IPS-20b (cell line): ENCODE measurements around the gene RIMS1.

Experiments
- H3K27ac ChIP-seq: one replicate; pipeline ENCODE4 v1.5.1; 2013; ENCODE audit warnings: low read length
- H3K27me3 ChIP-seq: 2 replicates; pipeline ENCODE4 v1.6.1; 2013; ENCODE audit warnings: mild to moderate bottlenecking, low read length, inconsistent platforms; ENCODE audit not compliant: insufficient read depth
- H3K36me3 ChIP-seq: 2 replicates; pipeline ENCODE4 v1.6.1; 2013; ENCODE audit warnings: low read depth, mild to moderate bottlenecking, inconsistent platforms, low read length, moderate library complexity; ENCODE audit not compliant: insufficient read depth
- H3K4me1 ChIP-seq: 2 replicates; pipeline ENCODE4 v1.6.1; 2013; ENCODE audit warnings: mild to moderate bottlenecking, control low read depth, inconsistent platforms, low read length, moderate library complexity; ENCODE audit not compliant: insufficient read depth
- H3K4me3 ChIP-seq: 2 replicates; pipeline ENCODE4 v1.5.1; 2013; ENCODE audit warnings: mild to moderate bottlenecking, low read length, inconsistent platforms
- H3K9ac ChIP-seq: 2 replicates; pipeline ENCODE4 v1.6.1; 2013; ENCODE audit warnings: low read depth, mild to moderate bottlenecking, inconsistent platforms, low read length, moderate library complexity
- H3K9me3 ChIP-seq: 2 replicates; pipeline ENCODE4 v1.6.1; 2013; ENCODE audit warnings: mild to moderate bottlenecking, low read depth, low read length, inconsistent platforms; ENCODE audit not compliant: insufficient read depth

RIMS1 gene

GRCh38 chr6:72367439-72367838, 481.1 kb downstream of the RIMS1 start:
- Histone ChIP-seq H3K9me3 (no peaks in the 10 kb centered on the region), H3K27ac (no peak overlapping the region), H3K27me3 (no peaks in the 10 kb centered on the region), H3K4me1 (no peaks in the 10 kb centered on the region), H3K36me3 (no peaks in the 10 kb centered on the region), H3K4me3 (no peak overlapping the region), H3K9ac (no peak overlapping the region)

- no peaks in the 10 kb centered on the region for H3K4me1 ChIP-seq
- H3K36me3 ChIP-seq, result no peaks in the 10 kb centered on the region
- no peaks in the 10 kb centered on the region for H3K9me3 ChIP-seq
- no peaks in the 10 kb centered on the region for H3K27me3 ChIP-seq
- no peak overlapping the region for H3K9ac ChIP-seq
- H3K4me3 ChIP-seq, result no peak overlapping the region
- H3K27ac ChIP-seq, result no peak overlapping the region
Measured at GRCh38 chr6:72371473-72371872, 485.1 kb downstream of the RIMS1 start.

DNA sequence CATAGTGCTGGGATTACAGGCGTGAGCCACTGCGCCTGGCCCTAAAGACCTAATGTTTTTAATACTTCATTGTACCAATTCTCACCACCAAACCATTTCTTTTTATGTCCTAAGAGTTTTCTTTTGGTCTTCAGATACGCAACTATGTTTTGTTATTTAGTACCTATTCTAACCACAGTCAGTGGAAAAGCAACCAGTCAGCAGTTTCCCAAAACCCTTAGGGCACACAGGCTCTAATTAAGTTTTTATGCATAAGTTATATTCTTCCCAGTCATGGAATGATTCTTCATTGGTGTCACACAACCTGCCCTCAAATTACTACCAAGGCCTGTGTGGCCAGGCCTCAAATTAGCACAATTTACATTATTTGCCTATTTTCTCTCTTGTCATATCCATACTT, 487.8 kb downstream of the RIMS1 start:
- H3K9ac ChIP-seq, result no peak overlapping the region
- no peak overlapping the region for H3K4me3 ChIP-seq
- H3K9me3 ChIP-seq, result no peaks in the 10 kb centered on the region
- no peaks in the 10 kb centered on the region for H3K36me3 ChIP-seq
- H3K27me3 ChIP-seq, result no peaks in the 10 kb centered on the region
- no peaks in the 10 kb centered on the region for H3K4me1 ChIP-seq
- H3K27ac ChIP-seq, result no peak overlapping the region

DNA sequence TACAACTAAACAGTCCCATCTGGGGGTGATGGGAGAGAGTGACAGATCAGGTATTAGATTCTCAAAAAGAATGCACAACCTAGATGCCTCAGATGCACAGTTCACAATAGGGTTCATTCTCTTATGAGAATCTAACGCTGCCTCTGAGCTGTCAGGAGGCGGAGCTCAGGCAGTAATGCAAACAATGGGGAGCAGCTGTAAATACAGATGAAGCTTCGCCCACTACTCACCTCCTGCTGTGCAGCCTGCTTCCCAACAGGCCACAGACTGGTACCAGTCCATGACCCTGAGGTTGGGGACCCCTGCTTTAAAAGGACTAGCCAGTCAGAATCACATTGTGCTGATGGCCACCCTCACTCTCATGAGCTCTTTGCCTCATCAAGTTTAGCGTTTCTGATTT, 488.5 kb downstream of the RIMS1 start:
- no peaks in the 10 kb centered on the region for H3K27me3 ChIP-seq
- H3K36me3 ChIP-seq, result no peaks in the 10 kb centered on the region
- no peaks in the 10 kb centered on the region for H3K4me1 ChIP-seq
- H3K27ac ChIP-seq, result no peak overlapping the region
- H3K9ac ChIP-seq, result no peak overlapping the region
- no peaks in the 10 kb centered on the region for H3K9me3 ChIP-seq
- H3K4me3 ChIP-seq, result no peak overlapping the region

DNA sequence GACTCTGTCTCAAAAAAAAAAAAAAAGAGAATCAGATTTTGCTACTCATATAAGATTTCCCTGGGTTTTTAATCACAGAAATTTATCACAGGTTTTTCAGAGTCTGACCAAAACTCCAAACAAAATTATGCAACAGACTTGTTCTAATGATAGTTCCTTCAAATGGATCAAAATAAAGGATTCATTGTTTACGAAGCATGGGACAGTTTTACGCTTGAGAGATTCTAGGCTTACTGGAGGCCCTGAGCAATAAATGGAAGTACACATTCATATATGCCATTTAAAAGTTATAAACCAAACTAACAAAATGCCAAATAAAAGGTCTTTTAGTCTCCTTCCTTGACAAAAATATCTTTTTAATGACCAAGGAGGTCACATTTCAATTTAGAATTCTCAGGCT, 490.4 kb downstream of the RIMS1 start:
- Histone ChIP-seq H3K4me1 (no peaks in the 10 kb centered on the region), H3K27me3 (no peaks in the 10 kb centered on the region), H3K4me3 (no peak overlapping the region), H3K9ac (no peak overlapping the region), H3K9me3 (no peaks in the 10 kb centered on the region), H3K36me3 (no peaks in the 10 kb centered on the region), H3K27ac (no peak overlapping the region)

- H3K27me3 ChIP-seq, result no peaks in the 10 kb centered on the region
- no peak overlapping the region for H3K4me3 ChIP-seq
- H3K36me3 ChIP-seq, result no peaks in the 10 kb centered on the region
- no peaks in the 10 kb centered on the region for H3K9me3 ChIP-seq
- peaks cover 5% of the 10 kb centered on the region; the same call in 1 of the 2 replicates for H3K4me1 ChIP-seq
- H3K27ac ChIP-seq, result no peak overlapping the region
- no peak overlapping the region for H3K9ac ChIP-seq
Measured at GRCh38 chr6:72381076-72381475, 494.7 kb downstream of the RIMS1 start.

DNA sequence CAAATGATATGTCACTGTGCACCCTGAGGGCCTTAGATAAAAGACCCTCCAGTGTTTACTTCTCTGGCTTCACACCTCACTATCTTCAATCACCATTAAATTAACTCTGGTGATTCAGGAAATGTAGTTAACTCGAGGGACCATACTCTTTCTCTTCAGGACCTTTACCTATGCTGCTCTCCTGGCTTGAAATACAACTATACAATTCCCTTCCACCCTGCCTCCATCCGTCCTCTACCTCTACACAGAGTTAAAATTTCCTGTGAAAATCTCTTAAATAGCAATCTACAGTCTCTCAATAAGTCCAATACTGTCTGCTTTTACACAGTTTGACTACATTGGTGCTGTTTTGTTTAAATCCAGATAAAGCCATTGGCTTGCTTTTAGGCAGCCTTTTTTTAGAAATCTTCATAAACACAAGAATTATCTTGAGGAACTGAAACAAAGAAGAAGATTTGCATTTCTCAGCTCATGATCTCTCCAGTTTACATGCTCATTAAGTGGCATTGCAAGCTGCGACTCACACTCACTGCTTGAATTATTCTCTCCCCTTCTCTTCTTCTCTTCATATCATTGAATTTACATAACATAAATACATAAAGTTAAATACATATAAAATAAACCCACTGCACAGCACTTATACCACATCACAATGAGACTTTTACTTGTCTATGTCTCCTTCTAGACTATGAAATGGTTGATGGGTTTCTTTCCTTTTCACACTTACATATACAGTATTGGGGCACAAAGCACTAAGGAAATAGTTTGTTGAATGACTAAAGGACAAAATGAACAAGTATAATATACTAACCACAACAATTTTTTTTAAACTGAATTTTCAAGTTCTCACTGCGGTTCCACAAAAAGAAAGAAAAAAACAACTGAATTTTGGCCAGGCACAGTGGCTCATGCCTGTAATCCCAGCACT, 496.5 kb downstream of the RIMS1 start:
- Histone ChIP-seq H3K9ac (no peak overlapping the region; the same call in 1 of the 2 replicates), H3K4me3 (no peak overlapping the region), H3K9me3 (no peaks in the 10 kb centered on the region), H3K36me3 (no peaks in the 10 kb centered on the region), H3K4me1 (peaks cover 5% of the 10 kb centered on the region; the same call in 1 of the 2 replicates), H3K27me3 (no peaks in the 10 kb centered on the region), H3K27ac (no peak overlapping the region)

- H3K27me3 ChIP-seq, result no peaks in the 10 kb centered on the region
- peaks cover 5% of the 10 kb centered on the region; the same call in 1 of the 2 replicates for H3K4me1 ChIP-seq
- H3K9ac ChIP-seq, result no peak overlapping the region
- no peak overlapping the region for H3K4me3 ChIP-seq
- H3K27ac ChIP-seq, result no peak overlapping the region
- H3K9me3 ChIP-seq, result no peaks in the 10 kb centered on the region
- no peaks in the 10 kb centered on the region for H3K36me3 ChIP-seq
Measured at GRCh38 chr6:72386324-72386723, 500.0 kb downstream of the RIMS1 start.

GRCh38 chr6:72389698-72390097, 503.3 kb downstream of the RIMS1 start:
- no peak overlapping the region for H3K4me3 ChIP-seq
- H3K9me3 ChIP-seq, result no peaks in the 10 kb centered on the region
- no peak overlapping the region for H3K27ac ChIP-seq
- no peaks in the 10 kb centered on the region for H3K36me3 ChIP-seq
- no peak overlapping the region for H3K9ac ChIP-seq
- no peaks in the 10 kb centered on the region for H3K27me3 ChIP-seq
- H3K4me1 ChIP-seq, result no peaks in the 10 kb centered on the region

GRCh38 chr6:72390548-72390947, 504.2 kb downstream of the RIMS1 start:
- H3K4me1 ChIP-seq, result no peaks in the 10 kb centered on the region
- H3K36me3 ChIP-seq, result no peaks in the 10 kb centered on the region
- H3K9ac ChIP-seq, result no peak overlapping the region
- H3K27ac ChIP-seq, result no peak overlapping the region
- no peaks in the 10 kb centered on the region for H3K9me3 ChIP-seq
- H3K4me3 ChIP-seq, result no peak overlapping the region
- H3K27me3 ChIP-seq, result no peaks in the 10 kb centered on the region

DNA sequence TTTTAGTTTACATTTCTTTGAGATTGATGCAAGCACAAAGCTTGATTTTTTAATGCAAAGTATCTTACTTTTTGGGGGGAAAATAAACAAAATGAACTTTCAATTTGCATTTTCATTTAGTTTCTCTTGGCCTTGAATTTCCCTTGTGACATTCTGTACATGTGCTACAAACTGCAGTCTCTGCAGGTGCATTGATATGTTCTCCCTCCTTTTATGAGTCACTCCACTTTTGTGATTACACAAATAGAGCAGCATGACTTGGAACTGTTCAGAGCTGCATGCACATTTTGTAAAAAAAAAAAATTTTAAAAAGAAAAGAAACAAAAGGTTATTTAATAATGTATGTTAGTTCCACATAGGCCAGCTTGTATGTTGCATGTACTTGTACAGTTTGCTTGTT, 515.5 kb downstream of the RIMS1 start:
- H3K9ac ChIP-seq, result no peak overlapping the region
- H3K27ac ChIP-seq, result no peak overlapping the region
- no peaks in the 10 kb centered on the region for H3K9me3 ChIP-seq
- H3K4me3 ChIP-seq, result no peak overlapping the region
- H3K36me3 ChIP-seq, result no peaks in the 10 kb centered on the region
- no peaks in the 10 kb centered on the region for H3K27me3 ChIP-seq
- H3K4me1 ChIP-seq, result no peaks in the 10 kb centered on the region

DNA sequence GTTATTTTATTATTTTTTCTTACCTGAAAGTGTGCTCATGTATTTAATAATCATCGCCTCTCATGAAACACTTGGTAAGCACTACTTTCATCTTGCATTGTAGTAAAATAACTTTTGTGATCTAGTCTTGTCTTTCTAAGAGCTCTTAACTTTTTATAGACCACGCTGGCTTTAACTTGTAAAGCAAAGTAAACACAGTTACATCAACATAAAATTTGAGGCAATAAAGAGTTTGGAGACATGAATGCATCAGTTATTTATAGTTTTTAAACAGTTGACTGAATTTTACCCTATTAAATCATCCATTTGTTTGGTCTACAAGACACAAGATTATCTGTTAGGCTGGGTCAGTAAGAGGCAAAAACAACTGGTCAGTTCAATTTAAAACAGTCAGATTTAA, 517.1 kb downstream of the RIMS1 start:
- Histone ChIP-seq H3K4me1 (no peaks in the 10 kb centered on the region), H3K4me3 (no peak overlapping the region), H3K9me3 (no peaks in the 10 kb centered on the region), H3K27ac (no peak overlapping the region), H3K9ac (no peak overlapping the region), H3K27me3 (no peaks in the 10 kb centered on the region), H3K36me3 (no peaks in the 10 kb centered on the region)
